Upper lobe of left lung (tissue), 6 donors: ENCODE measurements around the gene RNLS. TPM values are rescaled to one million over a fixed set of nuclear protein-coding genes. Genes with fewer than 3 reads are reported as not detected.

Source experiments
- ATAC-seq, 2 donors: fragments of 200-7000 bp; cut with Tn5 transposase; one replicate each; pipeline ENCODE4 v1.9.1; 2022; ENCODE audit warnings: mild to moderate bottlenecking in 2 of 2, moderate library complexity in 2 of 2; ENCODE audit not compliant: low FRiP score in 2 of 2
- DNase-seq, 2 donors: peaks; one replicate each; pipeline ENCODE4 v3.0.0-alpha.2; 2019 to 2020
- H3K27ac ChIP-seq, 4 donors: fragments of 200-600 bp; sonication (generic); one replicate each; pipeline ENCODE4 v1.5.1; 2016 to 2019
- H3K27me3 ChIP-seq, 4 donors: fragments of 200-600 bp; sonication (generic); one replicate each; pipeline ENCODE4 v1.5.1; 2017 to 2019
- H3K36me3 ChIP-seq, 4 donors: fragments of 200-600 bp; sonication (generic); one replicate each; pipeline ENCODE4 v1.5.1; 2016 to 2019
- H3K4me1 ChIP-seq, 4 donors: fragments of 200-600 bp; sonication (generic); one replicate each; pipeline ENCODE4 v1.5.1; 2018 to 2019
- H3K4me3 ChIP-seq, 4 donors: fragments of 200-600 bp; sonication (generic); one replicate each; pipeline ENCODE4 v1.5.1; 2017 to 2019; ENCODE audit warnings: mild to moderate bottlenecking in 2 of 4, moderate library complexity in 1 of 4
- H3K9me3 ChIP-seq, 4 donors: fragments of 200-600 bp; sonication (generic); one replicate each; pipeline ENCODE4 v1.5.1; 2018 to 2019
- EP300 ChIP-seq, 4 donors: sonication (generic); formaldehyde crosslinking; IDR thresholded peaks; one replicate each; pipeline ENCODE4 v1.5.1; 2017; ENCODE audit warnings: antibody characterized with exemption in 4 of 4, control low read depth in 2 of 4
- POLR2A ChIP-seq, 4 donors: fragments of 450-650 bp; IDR thresholded peaks; one replicate each; pipeline ENCODE4 v1.5.1; 2016 to 2017; ENCODE audit warnings: antibody characterized with exemption in 4 of 4, mild to moderate bottlenecking in 2 of 4
- POLR2AphosphoS5 ChIP-seq, 2 donors: sonication (generic); formaldehyde crosslinking; IDR thresholded peaks; one replicate each; pipeline ENCODE4 v1.5.1; 2017; ENCODE audit warnings: antibody characterized with exemption in 2 of 2
- WGBS, 2 donors: methylation state at CpG; one replicate each; pipeline ENCODE4 v1.1.5; 2017 to 2018; 5-methylcytosine and 5-hydroxymethylcytosine counted together
- total RNA-seq, 6 donors: library from RNA; depleted of rRNA in 4 of 6; stranded (reverse); fragments of >200 nt in 4 of 6; gene quantifications; one replicate each; pipeline versions ENCODE4 v1.1.0 to v1.2.1, GENCODE V29; 2016 to 2021
- TF ChIP-seq, protein P1 (sequence below), 6 experiments: fragments of 450-650 bp in 4 of 6; fragments of 200-600 bp in 2 of 6; sonication (generic) in 2 of 6; IDR thresholded peaks; one replicate each; pipeline ENCODE4 v1.5.1; 2016 to 2019; ENCODE audit warnings: antibody characterized with exemption in 6 of 6
- donor health status: DM: no; HTN: no; CAD: no; lungs with moderate emphysema.
- donor health status: DM: no; HTN: yes; CAD: no; lungs with severe emphysema.

RNLS gene
- total RNA-seq, 6 donors from 2014 or later: 5.0 to 27.1 (median 15.0) TPM

DNA sequence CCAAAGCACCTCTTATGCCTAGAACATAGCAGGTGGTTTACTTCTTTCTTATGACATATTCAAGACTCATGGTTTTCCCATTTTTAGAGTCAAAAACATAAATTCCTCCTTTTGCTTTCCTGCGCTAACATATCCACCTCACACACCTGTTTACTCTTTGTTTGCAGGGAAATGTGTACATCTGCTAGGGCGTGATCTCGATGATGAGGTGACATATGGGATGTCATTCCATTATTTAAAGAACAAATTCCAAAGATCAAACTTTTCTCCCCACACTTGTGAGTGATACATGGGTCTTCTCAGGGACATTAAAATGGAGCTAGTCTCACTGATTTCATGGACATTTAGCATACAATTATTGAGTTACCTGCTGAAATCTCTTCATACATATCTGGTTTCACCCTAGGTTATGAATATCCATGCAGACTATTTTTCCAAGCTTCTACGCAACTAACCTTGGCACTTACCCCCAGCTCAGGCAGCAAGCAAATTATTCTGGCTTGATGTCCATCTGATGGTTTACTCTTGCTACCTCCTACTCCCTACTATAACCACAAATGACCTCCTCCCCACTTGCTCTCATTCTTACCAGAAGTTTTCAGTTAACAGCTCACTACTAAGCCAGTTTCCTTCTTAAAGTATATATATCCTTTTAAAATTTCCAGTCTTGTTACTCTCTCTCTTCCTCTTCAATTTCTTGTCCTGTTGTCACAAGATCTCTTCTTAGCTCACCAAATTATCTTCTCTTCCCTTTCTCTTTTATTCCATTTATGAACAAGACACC, 208.5 kb downstream of the RNLS start:
- no peaks in the 10 kb centered on the region for H3K27me3 ChIP-seq
- DNase-seq (no peak), ATAC-seq (no peak)
- no peak overlapping the region for H3K4me3 ChIP-seq
- H3K36me3 ChIP-seq: no peaks in the 10 kb centered on the region
- TF ChIP-seq POLR2A (IDR thresholded peaks at IDR 0.05) (no peak), POLR2AphosphoS5 (IDR thresholded peaks at IDR 0.05) (no peak), EP300 (IDR thresholded peaks at IDR 0.05) (no peak)
- TF ChIP-seq, protein P1, sequence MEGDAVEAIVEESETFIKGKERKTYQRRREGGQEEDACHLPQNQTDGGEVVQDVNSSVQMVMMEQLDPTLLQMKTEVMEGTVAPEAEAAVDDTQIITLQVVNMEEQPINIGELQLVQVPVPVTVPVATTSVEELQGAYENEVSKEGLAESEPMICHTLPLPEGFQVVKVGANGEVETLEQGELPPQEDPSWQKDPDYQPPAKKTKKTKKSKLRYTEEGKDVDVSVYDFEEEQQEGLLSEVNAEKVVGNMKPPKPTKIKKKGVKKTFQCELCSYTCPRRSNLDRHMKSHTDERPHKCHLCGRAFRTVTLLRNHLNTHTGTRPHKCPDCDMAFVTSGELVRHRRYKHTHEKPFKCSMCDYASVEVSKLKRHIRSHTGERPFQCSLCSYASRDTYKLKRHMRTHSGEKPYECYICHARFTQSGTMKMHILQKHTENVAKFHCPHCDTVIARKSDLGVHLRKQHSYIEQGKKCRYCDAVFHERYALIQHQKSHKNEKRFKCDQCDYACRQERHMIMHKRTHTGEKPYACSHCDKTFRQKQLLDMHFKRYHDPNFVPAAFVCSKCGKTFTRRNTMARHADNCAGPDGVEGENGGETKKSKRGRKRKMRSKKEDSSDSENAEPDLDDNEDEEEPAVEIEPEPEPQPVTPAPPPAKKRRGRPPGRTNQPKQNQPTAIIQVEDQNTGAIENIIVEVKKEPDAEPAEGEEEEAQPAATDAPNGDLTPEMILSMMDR (IDR thresholded peaks at IDR 0.05): no peak
- H3K4me1 ChIP-seq: no peaks in the 10 kb centered on the region
- WGBS, 2 donors: 96% methylated on average over 4 of the region's 4 CpGs
- no peak overlapping the region for H3K27ac ChIP-seq
- H3K9me3 ChIP-seq: no peaks in the 10 kb centered on the region

DNA sequence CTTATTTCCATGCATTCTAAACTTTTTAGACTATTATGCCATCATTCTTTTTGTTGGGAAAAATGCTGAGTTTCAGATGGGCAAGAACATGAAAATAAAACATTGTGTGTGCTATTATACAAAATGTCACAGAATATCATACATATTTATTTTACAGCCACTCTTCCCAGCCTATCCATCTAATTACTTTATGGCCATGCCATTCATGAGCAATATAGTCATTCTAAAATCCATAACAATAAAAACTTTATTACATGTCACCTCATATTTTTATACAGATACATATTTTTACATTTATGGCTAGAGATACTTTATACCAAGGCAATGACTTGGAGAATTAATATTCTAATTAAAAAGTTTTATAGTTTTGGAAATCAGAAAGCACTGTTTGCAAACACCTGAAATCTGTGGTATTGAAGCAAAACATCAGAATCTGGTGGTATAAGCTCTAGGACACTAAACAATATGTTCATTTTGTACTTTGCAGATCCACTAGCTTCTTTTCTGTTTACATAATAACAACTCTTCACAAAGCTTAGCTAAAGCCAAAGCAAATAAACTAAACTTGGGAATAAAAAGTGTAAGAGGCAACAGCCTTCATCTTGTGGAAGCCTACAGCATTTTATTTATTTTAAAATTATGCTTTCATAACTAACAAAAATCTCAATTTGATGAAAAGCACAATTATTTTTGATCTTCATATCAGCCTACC, 210.1 kb downstream of the RNLS start:
- H3K27me3 ChIP-seq: no peaks in the 10 kb centered on the region
- H3K4me3 ChIP-seq: no peak overlapping the region
- no peak for ATAC-seq
- DNase-seq: no peak
- no peaks in the 10 kb centered on the region for H3K9me3 ChIP-seq
- no peaks in the 10 kb centered on the region for H3K36me3 ChIP-seq
- no peak overlapping the region for H3K27ac ChIP-seq
- no peaks in the 10 kb centered on the region for H3K4me1 ChIP-seq
- TF ChIP-seq EP300 (IDR thresholded peaks at IDR 0.05) (no peak), POLR2A (IDR thresholded peaks at IDR 0.05) (no peak), POLR2AphosphoS5 (IDR thresholded peaks at IDR 0.05) (no peak)
- TF ChIP-seq, protein P1 (IDR thresholded peaks at IDR 0.05): no peak

DNA sequence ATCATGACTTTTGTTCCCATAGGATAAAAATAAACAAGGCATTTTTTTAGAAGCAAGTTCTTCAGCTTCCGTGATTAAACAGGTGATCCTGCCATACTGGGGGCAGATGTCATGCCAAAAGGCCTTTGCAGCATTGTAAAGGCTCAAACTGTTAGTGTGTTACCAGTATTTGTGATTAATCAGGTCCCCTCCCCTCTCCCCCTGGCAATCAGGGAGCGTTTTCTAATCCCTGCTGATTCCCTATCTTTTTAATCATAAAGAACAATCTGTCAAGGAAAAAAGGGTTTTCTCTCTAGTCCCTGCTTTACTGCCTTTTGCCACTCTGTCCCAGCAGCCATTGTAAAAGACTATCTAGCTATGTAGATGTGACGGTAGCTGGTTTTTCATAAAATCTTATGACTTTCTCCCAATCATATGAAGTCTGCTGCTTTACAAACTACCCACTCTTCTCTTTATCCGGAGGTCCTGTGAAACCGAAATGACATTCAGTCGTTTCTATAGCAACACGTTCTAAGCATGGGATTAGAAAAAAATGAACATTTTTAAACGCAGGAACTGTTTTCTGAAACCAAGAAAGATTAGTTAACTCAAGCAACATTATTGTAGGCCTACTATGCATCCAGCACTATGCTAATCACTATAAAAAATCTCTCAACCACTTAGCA, 210.9 kb downstream of the RNLS start:
- WGBS, 2 donors: 87 to 88% methylated on average over 8 of the region's 8 CpGs

DNA sequence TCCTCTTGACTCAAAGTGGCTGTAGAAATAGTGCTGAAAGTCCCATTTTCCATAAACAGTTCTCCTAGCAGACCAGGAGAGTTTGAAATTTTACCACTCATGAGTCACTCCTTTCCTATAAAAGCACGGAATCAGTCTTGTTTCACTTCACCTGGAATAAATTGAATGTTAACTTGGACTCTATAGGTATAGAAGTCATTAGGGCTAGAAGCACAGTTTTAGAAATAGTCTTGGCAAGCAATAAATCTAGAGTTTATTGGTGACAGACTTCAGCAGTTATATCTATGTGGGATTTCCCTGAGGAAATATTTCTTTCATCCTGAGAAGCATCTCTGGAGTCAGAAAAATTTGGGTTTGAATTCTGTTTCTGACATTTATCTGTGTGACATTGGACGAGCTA, 212.4 kb downstream of the RNLS start:
- H3K27ac ChIP-seq: no peak overlapping the region
- 90 to 92% methylated on average over 2 of the region's 2 CpGs for WGBS, 2 donors
- no peaks in the 10 kb centered on the region for H3K4me1 ChIP-seq
- H3K4me3 ChIP-seq: no peak overlapping the region
- ATAC-seq (no peak), DNase-seq (no peak)
- no peaks in the 10 kb centered on the region for H3K36me3 ChIP-seq
- no peaks in the 10 kb centered on the region for H3K27me3 ChIP-seq
- no peaks in the 10 kb centered on the region for H3K9me3 ChIP-seq
- no peak for TF ChIP-seq EP300 (IDR thresholded peaks at IDR 0.05)
- no peak for TF ChIP-seq POLR2AphosphoS5 (IDR thresholded peaks at IDR 0.05)
- TF ChIP-seq, protein P1 (IDR thresholded peaks at IDR 0.05): no peak
- no peak for TF ChIP-seq POLR2A (IDR thresholded peaks at IDR 0.05)

More for the DNA sequence above, 210.9 kb downstream of the RNLS start:
- Histone ChIP-seq H3K4me3 (no peak overlapping the region), H3K36me3 (no peaks in the 10 kb centered on the region), H3K27ac (no peak overlapping the region), H3K27me3 (no peaks in the 10 kb centered on the region), H3K4me1 (no peaks in the 10 kb centered on the region), H3K9me3 (no peaks in the 10 kb centered on the region)
- no peak for DNase-seq
- no peak for ATAC-seq
- TF ChIP-seq POLR2AphosphoS5 (IDR thresholded peaks at IDR 0.05) (no peak), POLR2A (IDR thresholded peaks at IDR 0.05) (no peak), EP300 (IDR thresholded peaks at IDR 0.05) (no peak)
- TF ChIP-seq, protein P1 (IDR thresholded peaks at IDR 0.05): no peak
